ENCODE results near the gene CDC42SE2.

CDC42SE2 gene

DNA sequence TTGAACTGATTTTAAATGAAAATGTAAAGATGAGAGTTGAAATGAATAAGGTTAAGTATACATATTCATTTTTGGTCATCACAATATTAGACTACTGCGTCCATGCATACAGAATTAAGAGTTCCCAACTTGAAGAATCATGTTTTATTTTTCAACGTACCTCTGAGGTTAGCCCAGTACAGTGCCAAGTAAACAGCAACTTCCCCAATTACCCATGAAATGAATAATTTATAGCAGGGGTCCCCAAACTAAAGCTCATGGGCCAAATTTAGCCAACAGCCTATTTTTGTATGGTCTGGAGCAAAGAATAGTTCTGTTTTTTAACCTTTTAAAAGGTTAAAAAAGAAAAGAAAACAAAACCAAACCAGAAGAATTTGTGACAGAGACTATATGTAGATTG, 167.9 kb downstream of the CDC42SE2 start:
- no peak for DNase-seq (ENCODE audit: low spot score)

DNA sequence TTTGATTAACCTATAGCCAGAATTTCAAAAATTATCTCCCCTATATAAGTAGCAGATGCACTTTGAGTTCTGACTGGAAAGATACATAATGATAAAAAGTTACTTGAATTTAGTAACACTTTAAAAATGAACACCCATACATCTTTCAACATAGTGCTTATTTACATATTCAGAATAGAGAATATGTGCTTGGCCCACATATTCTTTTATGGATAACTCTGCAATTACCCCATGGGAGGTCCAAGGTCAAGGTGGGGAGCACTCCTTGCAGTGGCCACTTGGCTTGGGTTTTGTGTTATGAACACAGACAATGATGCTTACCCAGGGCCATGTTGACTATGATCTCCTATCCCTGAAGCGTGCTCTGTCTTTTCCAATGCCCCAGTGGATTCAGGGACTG, 169.3 kb downstream of the CDC42SE2 start:
- DNase-seq (ENCODE audit: low spot score), result no peak

DNA sequence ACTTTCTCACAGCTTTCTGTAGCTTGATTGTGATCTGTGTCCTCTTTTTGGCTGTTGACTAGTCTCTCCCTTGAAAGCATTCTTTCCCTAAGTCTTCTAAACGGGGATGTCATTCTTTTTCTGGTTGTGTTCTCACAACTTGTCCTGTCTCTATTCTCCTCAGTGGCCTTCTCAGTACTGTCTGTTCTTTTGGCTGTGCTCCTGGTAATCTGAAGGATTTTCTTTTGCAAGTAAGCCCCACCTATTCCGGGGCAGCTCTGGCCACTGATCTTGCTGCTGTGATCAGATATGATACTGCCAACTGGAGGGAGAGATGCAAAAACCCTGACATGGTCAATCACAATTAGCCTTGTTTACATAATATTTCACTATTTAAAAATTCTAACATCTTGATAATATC, 172.2 kb downstream of the CDC42SE2 start:
- DNase-seq (ENCODE audit: low spot score), result no peak

DNA sequence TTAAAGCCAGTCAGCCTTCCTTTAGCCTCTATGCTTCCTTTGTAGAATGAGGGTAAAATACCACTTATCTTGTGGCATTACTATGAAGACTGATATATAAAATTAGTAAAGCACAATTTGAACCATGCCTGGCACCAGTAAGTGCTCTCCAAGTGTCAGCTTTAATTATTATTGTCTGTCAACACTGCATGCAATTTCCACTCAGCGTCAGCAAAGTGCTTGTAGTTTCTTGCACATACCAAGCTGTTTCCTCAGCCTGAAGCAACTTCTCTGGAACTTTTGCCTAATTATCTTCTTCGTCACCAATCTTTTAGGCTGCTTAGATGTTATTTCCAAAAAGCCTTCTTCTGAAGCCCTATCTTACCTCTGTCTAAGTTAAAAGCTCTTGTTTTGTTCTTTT, 177.3 kb downstream of the CDC42SE2 start:
- no peak for DNase-seq (ENCODE audit: low spot score)

Small RNA genes within 50 kb of the gene (small RNA-seq; reads per million reads assigned to genes)
- gene AC004777.1 (0 reads per million in 2 experiments), gene RF02271 (0 reads per million in 2 experiments)
